ENCODE results near the gene LARGE1. TPM values are rescaled to one million over a fixed set of nuclear protein-coding genes. Genes with fewer than 3 reads are reported as not detected.

Gene LARGE1
- total RNA-seq, 1 donor from 2014 or later, result 35.7 TPM

DNA sequence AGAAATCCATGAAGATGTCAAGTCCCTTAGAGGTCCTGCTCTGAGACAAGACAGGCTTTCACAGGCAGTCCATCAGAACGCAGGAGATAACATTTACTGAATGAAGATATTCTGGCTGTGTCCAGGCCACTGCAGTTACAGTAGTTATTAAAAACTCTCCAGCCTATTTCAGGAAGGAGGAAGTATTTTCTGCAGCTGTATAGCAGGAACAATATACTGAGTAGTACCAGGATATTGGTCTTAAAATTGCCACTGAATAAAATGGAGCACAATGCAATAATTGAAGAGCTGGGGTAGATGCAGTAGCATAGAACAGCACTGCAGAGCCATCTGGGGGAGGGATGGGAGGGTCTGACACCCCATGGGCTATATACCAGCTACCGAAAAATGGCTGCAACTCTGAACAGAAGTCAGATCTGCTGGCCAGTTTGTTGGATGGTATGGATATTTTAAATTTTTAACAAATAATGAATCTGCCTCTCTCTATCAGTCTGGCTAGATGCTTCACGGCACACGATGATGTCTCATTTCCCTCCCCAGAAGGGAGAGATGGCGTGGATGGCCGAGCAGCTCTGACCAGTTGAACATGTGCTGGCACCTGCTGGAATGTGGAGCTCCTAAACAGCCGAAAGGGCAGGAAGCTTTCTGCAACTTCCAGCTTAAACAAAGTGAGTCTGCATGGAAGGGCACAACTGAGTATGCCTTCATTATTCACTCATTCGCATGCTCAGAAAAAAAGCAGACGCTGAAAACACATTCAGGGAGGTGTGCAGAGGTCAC is 520.0 kb downstream of the LARGE1 start:
- Mint-ChIP-seq H3K27me3 (ENCODE audit: low read depth) (no peaks in the 10 kb centered on the region), H3K4me3 (no peak overlapping the region), H3K4me1 (peaks cover 20% of the 10 kb centered on the region), H3K9me3 (peaks cover 7% of the 10 kb centered on the region), H3K36me3 (peaks cover 4% of the 10 kb centered on the region), H3K27ac (no peak overlapping the region)
- TF ChIP-seq, protein P1, sequence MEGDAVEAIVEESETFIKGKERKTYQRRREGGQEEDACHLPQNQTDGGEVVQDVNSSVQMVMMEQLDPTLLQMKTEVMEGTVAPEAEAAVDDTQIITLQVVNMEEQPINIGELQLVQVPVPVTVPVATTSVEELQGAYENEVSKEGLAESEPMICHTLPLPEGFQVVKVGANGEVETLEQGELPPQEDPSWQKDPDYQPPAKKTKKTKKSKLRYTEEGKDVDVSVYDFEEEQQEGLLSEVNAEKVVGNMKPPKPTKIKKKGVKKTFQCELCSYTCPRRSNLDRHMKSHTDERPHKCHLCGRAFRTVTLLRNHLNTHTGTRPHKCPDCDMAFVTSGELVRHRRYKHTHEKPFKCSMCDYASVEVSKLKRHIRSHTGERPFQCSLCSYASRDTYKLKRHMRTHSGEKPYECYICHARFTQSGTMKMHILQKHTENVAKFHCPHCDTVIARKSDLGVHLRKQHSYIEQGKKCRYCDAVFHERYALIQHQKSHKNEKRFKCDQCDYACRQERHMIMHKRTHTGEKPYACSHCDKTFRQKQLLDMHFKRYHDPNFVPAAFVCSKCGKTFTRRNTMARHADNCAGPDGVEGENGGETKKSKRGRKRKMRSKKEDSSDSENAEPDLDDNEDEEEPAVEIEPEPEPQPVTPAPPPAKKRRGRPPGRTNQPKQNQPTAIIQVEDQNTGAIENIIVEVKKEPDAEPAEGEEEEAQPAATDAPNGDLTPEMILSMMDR (IDR thresholded peaks at IDR 0.05; ENCODE audit: unreplicated experiment), result no peak
- DNase-seq (ENCODE audit: low spot score in 2 of 2, unreplicated experiment in 2 of 2), result no peak

DNA sequence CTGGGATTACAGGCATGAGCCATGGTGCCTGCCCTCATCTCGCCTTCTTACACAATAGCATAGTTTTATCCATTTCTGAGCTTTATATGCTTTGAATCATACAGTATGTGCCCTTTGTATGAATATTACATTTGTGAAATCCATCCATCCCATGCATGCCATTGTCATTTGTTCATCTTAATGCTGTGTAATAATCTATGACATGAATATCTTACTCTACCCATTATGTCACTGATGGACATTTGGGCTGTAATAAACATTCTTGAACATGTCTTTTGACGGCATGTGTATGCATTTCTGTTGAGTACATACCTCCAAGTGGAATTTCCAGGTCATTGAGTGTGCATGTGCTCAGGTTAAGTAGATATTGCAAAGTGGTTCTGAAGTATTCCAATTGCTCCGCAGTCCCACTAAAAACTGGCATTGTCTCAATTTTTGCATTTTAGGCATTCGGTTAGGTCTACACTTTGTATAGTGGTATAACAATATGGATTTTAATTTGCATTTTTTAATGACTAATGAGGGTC is 522.8 kb downstream of the LARGE1 start:
- Mint-ChIP-seq H3K4me1 (peaks cover 28% of the 10 kb centered on the region), H3K27me3 (ENCODE audit: low read depth) (no peaks in the 10 kb centered on the region)
- TF ChIP-seq, protein P1 (IDR thresholded peaks at IDR 0.05; ENCODE audit: unreplicated experiment), result no peak

DNA sequence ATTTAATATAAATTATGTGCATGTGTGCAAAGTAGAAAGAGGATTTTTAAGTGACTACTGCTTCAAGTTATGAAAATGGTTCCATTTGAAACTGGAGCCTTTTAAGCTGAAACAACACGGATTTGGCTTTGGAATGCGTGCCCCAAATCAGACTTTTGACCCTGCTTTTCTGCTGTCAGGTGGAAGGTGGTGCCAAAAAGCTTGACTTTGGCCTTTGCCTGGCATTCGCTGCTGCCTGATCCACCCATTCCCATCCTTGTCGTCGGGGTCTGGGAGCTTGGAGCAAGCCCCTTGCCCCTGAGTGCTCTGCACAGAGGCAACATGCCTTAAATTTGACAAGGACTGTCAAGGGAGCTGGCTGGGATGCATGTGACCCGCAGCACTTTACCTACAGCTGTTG is 526.8 kb downstream of the LARGE1 start:
- Mint-ChIP-seq H3K9me3 (peaks cover 1% of the 10 kb centered on the region), H3K4me1 (peaks cover 31% of the 10 kb centered on the region), H3K27me3 (ENCODE audit: low read depth) (no peaks in the 10 kb centered on the region), H3K4me3 (no peak overlapping the region), H3K36me3 (no peaks in the 10 kb centered on the region), H3K27ac (no peak overlapping the region)
- no peak for DNase-seq (ENCODE audit: low spot score in 2 of 2, unreplicated experiment in 2 of 2)
- TF ChIP-seq, protein P1 (IDR thresholded peaks at IDR 0.05; ENCODE audit: unreplicated experiment), result no peak

More for the DNA sequence above, 522.8 kb downstream of the LARGE1 start:
- Mint-ChIP-seq H3K36me3 (peaks cover 4% of the 10 kb centered on the region), H3K9me3 (peaks cover 7% of the 10 kb centered on the region), H3K27ac (no peak overlapping the region), H3K4me3 (no peak overlapping the region)
- no peak for DNase-seq (ENCODE audit: low spot score in 2 of 2, unreplicated experiment in 2 of 2)

DNA sequence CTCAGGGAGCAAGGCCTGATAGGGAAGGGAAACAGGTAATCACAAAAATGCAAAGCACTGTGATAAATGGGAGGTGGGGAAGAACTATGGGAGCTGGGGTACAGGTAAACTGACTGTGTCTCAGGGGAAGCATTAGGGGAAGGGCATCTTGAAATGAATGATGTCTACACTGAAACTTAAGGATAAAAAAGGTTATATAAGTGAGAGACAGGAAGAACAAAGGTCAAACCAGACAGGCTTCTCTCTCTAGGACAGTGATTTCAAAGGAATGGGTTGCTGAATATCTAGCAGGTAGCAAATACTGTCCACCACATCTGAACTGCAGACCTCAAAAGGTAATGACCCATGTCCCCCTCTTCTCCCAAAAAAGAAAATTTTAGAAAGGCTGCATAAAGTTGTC is 529.0 kb downstream of the LARGE1 start:
- Mint-ChIP-seq H3K27me3 (ENCODE audit: low read depth) (no peaks in the 10 kb centered on the region), H3K4me1 (peaks cover 26% of the 10 kb centered on the region), H3K9me3 (no peaks in the 10 kb centered on the region), H3K4me3 (no peak overlapping the region), H3K27ac (peak overlapping the region; percentile 26), H3K36me3 (no peaks in the 10 kb centered on the region)
- TF ChIP-seq, protein P1 (IDR thresholded peaks at IDR 0.05; ENCODE audit: unreplicated experiment), result no peak
- no peak for DNase-seq (ENCODE audit: low spot score in 2 of 2, unreplicated experiment in 2 of 2)

DNA sequence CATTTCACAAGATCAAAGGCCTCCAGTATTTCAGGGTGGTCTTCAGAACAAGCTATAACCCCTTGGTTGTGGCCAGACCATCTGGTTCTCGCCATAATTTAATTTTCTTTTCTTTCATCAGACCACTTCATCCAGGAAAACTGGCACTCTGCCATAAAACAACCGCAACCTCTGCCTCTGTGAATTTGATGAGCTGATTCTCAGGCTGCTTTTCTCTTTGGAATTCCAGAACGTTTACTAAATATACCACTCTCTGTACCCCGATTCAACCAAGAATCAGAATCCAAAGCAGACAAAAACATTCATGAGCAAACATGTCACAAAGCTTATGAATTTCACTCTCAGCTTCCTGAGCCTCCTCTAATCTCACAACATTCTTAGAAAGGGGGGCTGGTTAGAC is 530.3 kb downstream of the LARGE1 start:
- Mint-ChIP-seq H3K4me1 (peaks cover 20% of the 10 kb centered on the region), H3K36me3 (no peaks in the 10 kb centered on the region), H3K27me3 (ENCODE audit: low read depth) (no peaks in the 10 kb centered on the region), H3K27ac (no peak overlapping the region), H3K4me3 (no peak overlapping the region), H3K9me3 (no peaks in the 10 kb centered on the region)
- DNase-seq (ENCODE audit: low spot score in 2 of 2, unreplicated experiment in 2 of 2), result no peak
- TF ChIP-seq, protein P1 (IDR thresholded peaks at IDR 0.05; ENCODE audit: unreplicated experiment), result no peak

Data from mesothelial cell of epicardium (in vitro differentiated cells).